H1 (cell line): ENCODE measurements around the gene GINS2. TPM values are rescaled to one million over a fixed set of nuclear protein-coding genes. Genes with fewer than 3 reads are reported as not detected.

ENCODE experiments used
- CTCF ChIA-PET: fragments of 300-600 bp; sonication (Branson Sonifier 250); formaldehyde crosslinking; loops from one replicate; lab custom pipeline; 2021; ENCODE audit not compliant: partially characterized antibody; lab: Charles Lee
- POLR2A ChIA-PET: fragments of 300-600 bp; sonication (Branson Sonifier 250); formaldehyde crosslinking; loops from one replicate; lab custom pipeline; 2021; ENCODE audit warnings: inconsistent platforms; ENCODE audit not compliant: partially characterized antibody; lab: Charles Lee
- DNase-seq, 2 experiments: peaks; one replicate each; pipeline versions ENCODE4 v3.0.0 to v3.0.0-alpha.2; 2010 to 2022; ENCODE audit warnings: low spot score in 2 of 2, low read depth in 1 of 2, mixed read lengths in 1 of 2
- FAIRE-seq: peaks from 2 replicates; lab custom pipeline; 2011; peaks lifted over from hg19 to GRCh38; lab: Jason Lieb, UNC
- H2AFZ ChIP-seq: 2 replicates; pipeline ENCODE4 v1.8.1; 2012; ENCODE audit warnings: low read length, inconsistent platforms
- H2AK5ac ChIP-seq: 2 replicates; pipeline ENCODE4 v1.6.1; 2013; ENCODE audit warnings: low read depth, low read length
- H2BK120ac ChIP-seq: replicated peaks from 2 replicates; pipeline ENCODE3; 2013; ENCODE audit warnings: low read depth, low read length, inconsistent platforms
- H2BK12ac ChIP-seq: 2 replicates; pipeline ENCODE4 v1.6.1; 2013; ENCODE audit warnings: low read depth, low read length
- H2BK15ac ChIP-seq: 2 replicates; pipeline ENCODE4 v1.6.1; 2013; ENCODE audit warnings: low read length
- H2BK20ac ChIP-seq: 2 replicates; pipeline ENCODE4 v1.6.1; 2013; ENCODE audit warnings: low read length
- H2BK5ac ChIP-seq: 2 replicates; pipeline ENCODE4 v1.6.1; 2013; ENCODE audit warnings: low read depth, low read length
- H3K14ac ChIP-seq: 2 replicates; pipeline ENCODE4 v1.6.1; 2013; ENCODE audit warnings: inconsistent platforms; ENCODE audit not compliant: insufficient read length
- H3K18ac ChIP-seq: 2 replicates; pipeline ENCODE4 v1.6.1; 2013; ENCODE audit warnings: low read length; ENCODE audit errors: extremely low read depth
- H3K23ac ChIP-seq: 2 replicates; pipeline ENCODE4 v1.6.1; 2013; ENCODE audit warnings: inconsistent platforms; ENCODE audit not compliant: insufficient read length
- H3K23me2 ChIP-seq: 2 replicates; pipeline ENCODE4 v1.6.1; 2013; ENCODE audit warnings: low read depth, low read length
- H3K27ac ChIP-seq: 2 replicates; pipeline ENCODE4 v1.6.1; 2011; ENCODE audit warnings: low read depth, low read length, inconsistent platforms
- H3K27me3 ChIP-seq, 4 experiments: replicated peaks in 1 of 4; 1 replicate in 1 of 4; 2 replicates in 3 of 4; pipeline versions ENCODE4 v1.6.1 to v1.8.1; 2011 to 2013; ENCODE audit warnings: low read length in 3 of 4, mild to moderate bottlenecking in 3 of 4, inconsistent platforms in 2 of 4, mixed read lengths in 2 of 4, moderate library complexity in 1 of 4; ENCODE audit not compliant: control insufficient read depth in 3 of 4, insufficient read depth in 3 of 4; ENCODE audit errors: extremely low read depth in 1 of 4
- H3K36me3 ChIP-seq, 4 experiments: 2 replicates each; pipeline versions ENCODE4 v1.6.1 to v1.8.1; 2011 to 2013; ENCODE audit warnings: mild to moderate bottlenecking in 4 of 4, low read length in 3 of 4, moderate library complexity in 2 of 4, control low read depth in 1 of 4, inconsistent platforms in 1 of 4; ENCODE audit not compliant: insufficient read depth in 4 of 4, control insufficient read depth in 2 of 4
- H3K4ac ChIP-seq: replicated peaks from 2 replicates; pipeline ENCODE3; 2013; ENCODE audit warnings: low read length, low read depth, mixed read lengths, inconsistent platforms; ENCODE audit not compliant: insufficient read length
- H3K4me1 ChIP-seq, 4 experiments: replicated peaks in 1 of 4; 1 replicate in 1 of 4; 2 replicates in 3 of 4; pipeline versions ENCODE4 v1.6.1 to v1.8.1; 2011 to 2013; ENCODE audit warnings: low read length in 3 of 4, inconsistent platforms in 2 of 4, mixed read lengths in 1 of 4; ENCODE audit not compliant: insufficient read depth in 4 of 4, control insufficient read depth in 3 of 4
- H3K4me2 ChIP-seq, 2 experiments: 2 replicates each; pipeline versions ENCODE4 v1.6.1 to v1.8.1; 2011 to 2013; ENCODE audit warnings: low read depth in 2 of 2, low read length in 2 of 2, control low read depth in 1 of 2, inconsistent platforms in 1 of 2, mild to moderate bottlenecking in 1 of 2; ENCODE audit not compliant: insufficient read depth in 1 of 2
- H3K4me3 ChIP-seq, 4 experiments: fragments of 200-600, 300-600 bp in 1 of 4; sonication (generic), shearing (Covaris generic), sonication (Bioruptor Twin) in 1 of 4; 2 replicates each; pipeline versions ENCODE4 v1.5.1 to v1.8.1; 2011 to 2016; ENCODE audit warnings: low read length in 4 of 4, low read depth in 3 of 4, control low read depth in 2 of 4, inconsistent platforms in 2 of 4, mild to moderate bottlenecking in 2 of 4, mixed read lengths in 1 of 4, moderate library complexity in 1 of 4; ENCODE audit not compliant: insufficient read depth in 2 of 4; ENCODE audit errors: extremely low read depth in 1 of 4
- H3K56ac ChIP-seq: replicated peaks from 2 replicates; pipeline ENCODE3; 2013; ENCODE audit warnings: low read depth, mild to moderate bottlenecking, mixed read lengths, low read length, inconsistent platforms; ENCODE audit not compliant: insufficient read length
- H3K79me1 ChIP-seq: 2 replicates; pipeline ENCODE4 v1.6.1; 2013; ENCODE audit warnings: low read depth, low read length, control low read depth
- H3K79me2 ChIP-seq, 2 experiments: 2 replicates each; pipeline versions ENCODE4 v1.6.1 to v1.8.1; 2012 to 2013; ENCODE audit warnings: low read length in 2 of 2, mild to moderate bottlenecking in 2 of 2, inconsistent platforms in 1 of 2; ENCODE audit not compliant: insufficient read depth in 2 of 2, control insufficient read depth in 1 of 2
- H3K9ac ChIP-seq, 4 experiments: replicated peaks in 1 of 4; 1 replicate in 1 of 4; 2 replicates in 3 of 4; pipeline versions ENCODE4 v1.6.1 to v1.8.1; 2011 to 2013; ENCODE audit warnings: low read depth in 3 of 4, low read length in 3 of 4, control low read depth in 2 of 4, mild to moderate bottlenecking in 2 of 4, moderate library complexity in 2 of 4, inconsistent platforms in 1 of 4; ENCODE audit errors: extremely low read depth in 1 of 4
- H3K9me3 ChIP-seq, 2 experiments: 2 replicates each; pipeline versions ENCODE4 v1.6.1 to v1.8.1; 2012 to 2013; ENCODE audit warnings: mild to moderate bottlenecking in 2 of 2, moderate library complexity in 2 of 2, control low read depth in 1 of 2, inconsistent platforms in 1 of 2, low read depth in 1 of 2, low read length in 1 of 2, mixed read lengths in 1 of 2; ENCODE audit not compliant: insufficient read depth in 2 of 2
- H4K20me1 ChIP-seq, 2 experiments: replicated peaks in 1 of 2; 2 replicates each; pipeline versions ENCODE3 to v1.8.1; 2011 to 2013; ENCODE audit warnings: inconsistent platforms in 2 of 2, low read length in 2 of 2, mild to moderate bottlenecking in 1 of 2; ENCODE audit not compliant: insufficient read depth in 2 of 2, control insufficient read depth in 1 of 2
- H4K5ac ChIP-seq: 2 replicates; pipeline ENCODE4 v1.6.1; 2013; ENCODE audit warnings: low read length, low read depth, mixed read lengths, inconsistent platforms; ENCODE audit not compliant: insufficient read length
- H4K8ac ChIP-seq: 2 replicates; pipeline ENCODE4 v1.8.0; 2013; ENCODE audit warnings: mild to moderate bottlenecking, moderate library complexity, low read length, inconsistent platforms; ENCODE audit not compliant: insufficient read depth; ENCODE audit errors: extremely low read depth
- H4K91ac ChIP-seq: replicated peaks from 2 replicates; pipeline ENCODE3; 2013; ENCODE audit warnings: low read length, mixed read lengths, inconsistent platforms; ENCODE audit not compliant: insufficient read length
- BRCA1 ChIP-seq: IDR thresholded peaks from 2 replicates; pipeline ENCODE4 v1.6.1; 2012; ENCODE audit warnings: low read depth, low read length, improper control_type of control experiment
- CBX5 ChIP-seq: fragments of 300-800, 300-1000 bp; sonication (generic); IDR thresholded peaks from 2 replicates; pipeline ENCODE4 v1.7.1; 2016; ENCODE audit warnings: antibody characterized with exemption, low read length, low read depth
- CHD2 ChIP-seq: IDR thresholded peaks from 2 replicates; pipeline ENCODE4 v1.6.1; 2012; ENCODE audit warnings: low read length, improper control_type of control experiment
- CTBP2 ChIP-seq: IDR thresholded peaks from 2 replicates; pipeline ENCODE4 v1.7.0; 2011; ENCODE audit warnings: borderline replicate concordance, mild to moderate bottlenecking, moderate library complexity, mixed read lengths, low read length; ENCODE audit not compliant: insufficient read depth, insufficient read length
- EP300 ChIP-seq, 2 experiments: IDR thresholded peaks; 1 replicate in 1 of 2; 2 replicates in 1 of 2; pipeline ENCODE4 v1.6.1; 2011 to 2012; ENCODE audit warnings: low read depth in 2 of 2, low read length in 2 of 2, mild to moderate bottlenecking in 2 of 2, borderline replicate concordance in 1 of 2, inconsistent platforms in 1 of 2, moderate library complexity in 1 of 2
- FOSL1 ChIP-seq: IDR thresholded peaks from 2 replicates; pipeline ENCODE4 v1.6.1; 2011; ENCODE audit warnings: mild to moderate bottlenecking, low read depth, low read length, moderate library complexity; ENCODE audit not compliant: insufficient read depth
- GABPA ChIP-seq: IDR thresholded peaks from 2 replicates; pipeline ENCODE4 v1.6.1; 2011; ENCODE audit warnings: mild to moderate bottlenecking, low read length, moderate library complexity, borderline replicate concordance; ENCODE audit not compliant: insufficient read depth
- JUN ChIP-seq: IDR thresholded peaks from 2 replicates; pipeline ENCODE4 v1.6.1; 2011; ENCODE audit warnings: low read depth, mild to moderate bottlenecking, improper control_type of control experiment, low read length
- KDM1A ChIP-seq: fragments of 200-600, 300-600 bp; sonication (generic); IDR thresholded peaks from 2 replicates; pipeline ENCODE4 v1.7.1; 2016; ENCODE audit warnings: mild to moderate bottlenecking, low read length, borderline replicate concordance
- MAFK ChIP-seq: IDR thresholded peaks from 2 replicates; pipeline ENCODE4 v1.6.1; 2012; ENCODE audit warnings: low read depth, mild to moderate bottlenecking, improper control_type of control experiment, low read length
- RXRA ChIP-seq: IDR thresholded peaks from 2 replicates; pipeline ENCODE4 v1.6.1; 2011; ENCODE audit warnings: low read depth, mild to moderate bottlenecking, low read length, moderate library complexity; ENCODE audit not compliant: insufficient read depth
- SAP30 ChIP-seq: fragments of 300-600 bp; sonication (generic); IDR thresholded peaks from 2 replicates; pipeline ENCODE4 v1.7.1; 2012; ENCODE audit warnings: low read length, moderate library complexity, mild to moderate bottlenecking, inconsistent platforms; ENCODE audit not compliant: insufficient read depth, insufficient replicate concordance
- SRF ChIP-seq: IDR thresholded peaks from 2 replicates; pipeline ENCODE4 v1.6.1; 2011; ENCODE audit warnings: mild to moderate bottlenecking, low read depth, low read length, moderate library complexity
- WGBS, 2 experiments: shearing (Covaris generic) in 1 of 2; methylation state at CpG; one replicate each; pipeline versions ENCODE4 v1.1.6 to v1.1.7; 2013 to 2015; ENCODE audit warnings: low lambda C conversion rate in 2 of 2, mixed read lengths in 2 of 2, inconsistent platforms in 1 of 2, low coverage in 1 of 2, missing lambda C conversion rate in 1 of 2; ENCODE audit not compliant: insufficient replicate concordance in 2 of 2, insufficient coverage in 1 of 2, insufficient read length in 1 of 2; ENCODE audit errors: extremely low coverage in 1 of 2, missing lambda C conversion rate in 1 of 2; 5-methylcytosine and 5-hydroxymethylcytosine counted together
- polyA plus RNA-seq, 7 experiments: library from polyadenylated mRNA; depleted of rRNA in 3 of 7; stranded (reverse) in 5 of 7; unstranded in 2 of 7; fragments of >200 nt in 5 of 7; fragments of 200-250 nt in 2 of 7; gene quantifications; 1 replicate in 5 of 7; 2 replicates in 1 of 7; 4 replicates in 1 of 7; pipeline versions ENCODE4 v1.2.1 to v1.2.3, GENCODE V29; 2011 to 2013; ENCODE audit warnings: missing spikeins in 2 of 7, mixed read lengths in 2 of 7
- total RNA-seq: library from RNA; stranded (reverse); fragmentation: NEBNext Ultra II Directional; extraction: Animal tissue kit (Norgen Biotek cat#: 25700); gene quantifications from 2 replicates; pipeline ENCODE4 v1.2.1, GENCODE V29; 2021

The GINS2 gene
- total and polyA plus RNA-seq, 2 of the 8 experiments (the other 6 are each of a cell fraction or from before 2014, with no cell fraction given) = 29.4 to 59.1 TPM

DNA sequence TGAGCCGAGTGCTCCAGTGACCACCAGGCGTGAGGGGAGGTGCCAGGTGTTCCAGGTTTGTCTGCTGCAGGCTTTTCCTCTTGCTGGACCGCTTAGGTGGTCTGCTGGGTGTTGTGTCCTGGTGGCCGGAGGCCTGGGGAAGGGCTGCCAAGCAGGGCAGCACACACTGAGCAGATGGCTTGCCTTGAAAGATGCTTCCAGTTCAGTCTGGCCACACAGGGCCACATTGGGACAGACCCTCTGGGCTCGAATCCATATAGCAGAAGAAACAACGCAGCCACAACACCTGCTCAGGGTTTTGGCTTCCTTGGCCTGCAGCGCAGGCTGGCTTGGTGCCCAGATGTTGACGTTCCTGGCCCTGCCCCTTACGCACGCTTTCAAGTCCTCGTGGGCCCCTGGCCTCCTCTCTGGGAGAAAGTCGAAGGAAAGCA is 24.8 kb downstream of the GINS2 start:
- POLR2A ChIA-PET = no interaction called here
- FAIRE-seq = no peak
- Histone ChIP-seq H2AFZ (no peak overlapping the region), H3K4ac (no peak overlapping the region), H3K18ac (no peak overlapping the region), H3K79me2 (no peaks in the 10 kb centered on the region), H3K36me3 (peaks cover 44 to 84% (median 69%) of the 10 kb centered on the region in 4 experiments), H3K4me1 (no peaks in the 10 kb centered on the region; a peak in 1 of 7 replicates), H2BK15ac (no peak overlapping the region), H3K56ac (no peak overlapping the region), H4K91ac (no peak overlapping the region), H4K8ac (no peak overlapping the region), H3K9ac (no peak overlapping the region), H2BK5ac (no peak overlapping the region), H3K23ac (no peak overlapping the region), H3K79me1 (peaks cover 3% of the 10 kb centered on the region), H3K27me3 (no peaks in the 10 kb centered on the region), H2AK5ac (no peak overlapping the region), H4K5ac (no peak overlapping the region), H2BK120ac (no peak overlapping the region), H2BK20ac (no peak overlapping the region), H4K20me1 (peaks cover 10 to 38% of the 10 kb centered on the region in 2 experiments), H3K23me2 (no peaks in the 10 kb centered on the region), H3K9me3 (no peaks in the 10 kb centered on the region), H3K27ac (no peak overlapping the region), H3K4me3 (no peak overlapping the region), H3K14ac (no peak overlapping the region), H3K4me2 (no peak overlapping the region), H2BK12ac (no peak overlapping the region)
- WGBS, 2 experiments = 94% methylated on average over 12 of the region's 12 CpGs; no CpG with 5 or more reads in 1 of the 2 experiments
- no peak for DNase-seq
- CTCF ChIA-PET = interaction anchor here (16.9 kb wide), 1 partner anchor 15 kb away, joined by 248 read pairs; no protein-coding TSS in a partner anchor
- TF ChIP-seq GABPA = no peak
- TF ChIP-seq SAP30 = no peak
- TF ChIP-seq SRF = no peak
- no peak for TF ChIP-seq FOSL1
- no peak for TF ChIP-seq BRCA1
- no peak for TF ChIP-seq CHD2
- no peak for TF ChIP-seq CBX5
- no peak for TF ChIP-seq KDM1A
- no peak for TF ChIP-seq JUN
- TF ChIP-seq RXRA = no peak
- TF ChIP-seq CTBP2 = no peak
- TF ChIP-seq MAFK = no peak
- no peak for TF ChIP-seq EP300 (IDR thresholded peaks at IDR 0.05; ENCODE audit: borderline replicate concordance in 1 of 2, low read depth in 2 of 2, low read length in 2 of 2)
